ENCODE measurements around the gene AOC3. TPM values are rescaled to one million over a fixed set of nuclear protein-coding genes. Genes with fewer than 3 reads are reported as not detected.

The AOC3 gene
- total and polyA plus RNA-seq, 2 of the 13 experiments (the other 11 are each of a cell fraction or from before 2014, with no cell fraction given) = 8.7 to 51.7 TPM

DNA sequence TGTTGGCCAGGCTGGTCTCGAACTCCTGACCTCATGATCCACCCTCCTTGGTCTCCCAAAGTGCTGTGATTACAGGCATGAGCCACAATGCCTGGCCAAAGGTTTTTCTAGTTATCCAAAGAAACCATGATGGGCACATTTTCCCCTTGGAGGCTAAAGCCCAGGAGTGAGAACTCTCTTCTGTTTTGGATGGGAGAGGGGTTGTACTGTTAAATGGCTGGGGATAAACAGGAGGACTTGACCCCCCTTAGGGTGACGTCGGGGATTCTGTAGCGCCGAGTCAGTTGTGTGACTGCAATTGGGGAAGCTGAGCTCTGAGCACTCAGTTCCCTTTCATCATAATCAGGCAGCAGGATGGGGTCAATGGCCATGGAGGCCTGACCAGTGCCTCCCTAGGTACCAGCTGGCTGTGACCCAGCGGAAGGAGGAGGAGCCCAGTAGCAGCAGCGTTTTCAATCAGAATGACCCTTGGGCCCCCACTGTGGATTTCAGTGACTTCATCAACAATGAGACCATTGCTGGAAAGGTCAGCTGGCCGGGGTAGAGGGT lies 4.1 kb downstream of the AOC3 start (continued):
- TF ChIP-seq, protein P1, sequence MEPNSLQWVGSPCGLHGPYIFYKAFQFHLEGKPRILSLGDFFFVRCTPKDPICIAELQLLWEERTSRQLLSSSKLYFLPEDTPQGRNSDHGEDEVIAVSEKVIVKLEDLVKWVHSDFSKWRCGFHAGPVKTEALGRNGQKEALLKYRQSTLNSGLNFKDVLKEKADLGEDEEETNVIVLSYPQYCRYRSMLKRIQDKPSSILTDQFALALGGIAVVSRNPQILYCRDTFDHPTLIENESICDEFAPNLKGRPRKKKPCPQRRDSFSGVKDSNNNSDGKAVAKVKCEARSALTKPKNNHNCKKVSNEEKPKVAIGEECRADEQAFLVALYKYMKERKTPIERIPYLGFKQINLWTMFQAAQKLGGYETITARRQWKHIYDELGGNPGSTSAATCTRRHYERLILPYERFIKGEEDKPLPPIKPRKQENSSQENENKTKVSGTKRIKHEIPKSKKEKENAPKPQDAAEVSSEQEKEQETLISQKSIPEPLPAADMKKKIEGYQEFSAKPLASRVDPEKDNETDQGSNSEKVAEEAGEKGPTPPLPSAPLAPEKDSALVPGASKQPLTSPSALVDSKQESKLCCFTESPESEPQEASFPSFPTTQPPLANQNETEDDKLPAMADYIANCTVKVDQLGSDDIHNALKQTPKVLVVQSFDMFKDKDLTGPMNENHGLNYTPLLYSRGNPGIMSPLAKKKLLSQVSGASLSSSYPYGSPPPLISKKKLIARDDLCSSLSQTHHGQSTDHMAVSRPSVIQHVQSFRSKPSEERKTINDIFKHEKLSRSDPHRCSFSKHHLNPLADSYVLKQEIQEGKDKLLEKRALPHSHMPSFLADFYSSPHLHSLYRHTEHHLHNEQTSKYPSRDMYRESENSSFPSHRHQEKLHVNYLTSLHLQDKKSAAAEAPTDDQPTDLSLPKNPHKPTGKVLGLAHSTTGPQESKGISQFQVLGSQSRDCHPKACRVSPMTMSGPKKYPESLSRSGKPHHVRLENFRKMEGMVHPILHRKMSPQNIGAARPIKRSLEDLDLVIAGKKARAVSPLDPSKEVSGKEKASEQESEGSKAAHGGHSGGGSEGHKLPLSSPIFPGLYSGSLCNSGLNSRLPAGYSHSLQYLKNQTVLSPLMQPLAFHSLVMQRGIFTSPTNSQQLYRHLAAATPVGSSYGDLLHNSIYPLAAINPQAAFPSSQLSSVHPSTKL (CRISPR knock-in tag; IDR thresholded peaks at IDR 0.05) = peak; percentile 71
- no peak for TF ChIP-seq CREB3 (CRISPR knock-in tag; IDR thresholded peaks at IDR 0.05)
- TF ChIP-seq HES4 (CRISPR knock-in tag; IDR thresholded peaks at IDR 0.05; ENCODE audit: borderline replicate concordance) = no peak
- TF ChIP-seq NAIF1 (CRISPR knock-in tag; IDR thresholded peaks at IDR 0.05; ENCODE audit: borderline replicate concordance) = 0 out of 2 replicates have a peak, but pooled peaks have one; percentile 59
- TF ChIP-seq HDAC2 (CRISPR knock-in tag; IDR thresholded peaks at IDR 0.05) = peak; percentile 74; the same call in 1 of the 2 replicates
- no peak for TF ChIP-seq MTF2 (CRISPR knock-in tag; IDR thresholded peaks at IDR 0.05; ENCODE audit: borderline replicate concordance)
- peak; percentile 36; the same call in 1 of the 2 replicates for TF ChIP-seq ZNF724P (CRISPR knock-in tag; IDR thresholded peaks at IDR 0.05; ENCODE audit: borderline replicate concordance)
- no peak for TF ChIP-seq MATR3 (CRISPR knock-in tag; IDR thresholded peaks at IDR 0.05)
- TF ChIP-seq CTCF (CRISPR knock-in tag; IDR thresholded peaks at IDR 0.05) = 0 out of 2 replicates have a peak, but pooled peaks have one; percentile 7
- TF ChIP-seq POLR2G (IDR thresholded peaks at IDR 0.05; ENCODE audit: low read depth, low read length) = no peak
- peak; percentile 35; the same call in 1 of the 2 replicates for TF ChIP-seq ZBTB21 (CRISPR knock-in tag; IDR thresholded peaks at IDR 0.05)
- TF ChIP-seq HNF4G (IDR thresholded peaks at IDR 0.05; ENCODE audit: borderline replicate concordance, low read depth, low read length) = peak; percentile 84
- TF ChIP-seq HNF4G (CRISPR knock-in tag; IDR thresholded peaks at IDR 0.05; ENCODE audit: borderline replicate concordance, low read depth) = peak; percentile 13; the same call in 1 of the 2 replicates
- no peak for TF ChIP-seq ZNF143 (CRISPR knock-in tag; IDR thresholded peaks at IDR 0.05)
- TF ChIP-seq ETV5 (CRISPR knock-in tag; IDR thresholded peaks at IDR 0.05; ENCODE audit: borderline replicate concordance) = peak; percentile 94
- no peak for TF ChIP-seq RBFOX2 (IDR thresholded peaks at IDR 0.05; ENCODE audit: low read depth, low read length)
- TF ChIP-seq, protein P2, sequence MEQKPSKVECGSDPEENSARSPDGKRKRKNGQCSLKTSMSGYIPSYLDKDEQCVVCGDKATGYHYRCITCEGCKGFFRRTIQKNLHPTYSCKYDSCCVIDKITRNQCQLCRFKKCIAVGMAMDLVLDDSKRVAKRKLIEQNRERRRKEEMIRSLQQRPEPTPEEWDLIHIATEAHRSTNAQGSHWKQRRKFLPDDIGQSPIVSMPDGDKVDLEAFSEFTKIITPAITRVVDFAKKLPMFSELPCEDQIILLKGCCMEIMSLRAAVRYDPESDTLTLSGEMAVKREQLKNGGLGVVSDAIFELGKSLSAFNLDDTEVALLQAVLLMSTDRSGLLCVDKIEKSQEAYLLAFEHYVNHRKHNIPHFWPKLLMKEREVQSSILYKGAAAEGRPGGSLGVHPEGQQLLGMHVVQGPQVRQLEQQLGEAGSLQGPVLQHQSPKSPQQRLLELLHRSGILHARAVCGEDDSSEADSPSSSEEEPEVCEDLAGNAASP (CRISPR knock-in tag; IDR thresholded peaks at IDR 0.05; ENCODE audit: borderline replicate concordance) = peak; percentile 71; the same call in 1 of the 2 replicates
- TF ChIP-seq ZNF607 (CRISPR knock-in tag; IDR thresholded peaks at IDR 0.05; ENCODE audit: borderline replicate concordance) = no peak
- TF ChIP-seq, protein P3, sequence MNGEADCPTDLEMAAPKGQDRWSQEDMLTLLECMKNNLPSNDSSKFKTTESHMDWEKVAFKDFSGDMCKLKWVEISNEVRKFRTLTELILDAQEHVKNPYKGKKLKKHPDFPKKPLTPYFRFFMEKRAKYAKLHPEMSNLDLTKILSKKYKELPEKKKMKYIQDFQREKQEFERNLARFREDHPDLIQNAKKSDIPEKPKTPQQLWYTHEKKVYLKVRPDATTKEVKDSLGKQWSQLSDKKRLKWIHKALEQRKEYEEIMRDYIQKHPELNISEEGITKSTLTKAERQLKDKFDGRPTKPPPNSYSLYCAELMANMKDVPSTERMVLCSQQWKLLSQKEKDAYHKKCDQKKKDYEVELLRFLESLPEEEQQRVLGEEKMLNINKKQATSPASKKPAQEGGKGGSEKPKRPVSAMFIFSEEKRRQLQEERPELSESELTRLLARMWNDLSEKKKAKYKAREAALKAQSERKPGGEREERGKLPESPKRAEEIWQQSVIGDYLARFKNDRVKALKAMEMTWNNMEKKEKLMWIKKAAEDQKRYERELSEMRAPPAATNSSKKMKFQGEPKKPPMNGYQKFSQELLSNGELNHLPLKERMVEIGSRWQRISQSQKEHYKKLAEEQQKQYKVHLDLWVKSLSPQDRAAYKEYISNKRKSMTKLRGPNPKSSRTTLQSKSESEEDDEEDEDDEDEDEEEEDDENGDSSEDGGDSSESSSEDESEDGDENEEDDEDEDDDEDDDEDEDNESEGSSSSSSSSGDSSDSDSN (CRISPR knock-in tag; IDR thresholded peaks at IDR 0.05) = 0 out of 2 replicates have a peak, but pooled peaks have one; percentile 4

All from HepG2 (cell line).